Measurements from ENCODE around the gene PTPRE. TPM values are rescaled to one million over a fixed set of nuclear protein-coding genes. Genes with fewer than 3 reads are reported as not detected.

Gene PTPRE
- total RNA-seq, 3 donors from 2014 or later, result 11.8 to 42.9 (median 25.6) TPM

- Histone ChIP-seq H3K27ac (peak overlapping the region in 1 of 2 donors; percentile 19), H3K4me3 (no peak overlapping the region), H3K4me1 (peaks cover 25 to 27% of the 10 kb centered on the region in 2 donors), H3K9me3 (no peaks in the 10 kb centered on the region), H3K27me3 (no peaks in the 10 kb centered on the region), H3K36me3 (no peaks in the 10 kb centered on the region)
- intact Hi-C loops (cut with DNase I; ENCODE audit: low total_unique reads), result loop anchor here (10.0 kb wide), 1 partner anchor 156 kb away; the partner anchor contains the start of gene PTPRE
- no peak for TF ChIP-seq POLR2AphosphoS5 (IDR thresholded peaks at IDR 0.05)
- TF ChIP-seq CTCF (IDR thresholded peaks at IDR 0.05), result no peak
- DNase-seq (ENCODE audit: low spot score in 2 of 2), result no peak
These were observed 153.7 kb downstream of the PTPRE start for GRCh38 chr10:128060341-128061250.

- Histone ChIP-seq H3K4me3 (no peak overlapping the region), H3K27ac (peak overlapping the region; percentile 88 to 98), H3K4me1 (peaks cover 23 to 25% of the 10 kb centered on the region in 2 donors), H3K36me3 (no peaks in the 10 kb centered on the region), H3K9me3 (no peaks in the 10 kb centered on the region), H3K27me3 (no peaks in the 10 kb centered on the region)
- intact Hi-C loops (cut with DNase I; ENCODE audit: low total_unique reads), result loop anchor here (10.0 kb wide), 1 partner anchor 157 kb away; the partner anchor contains the start of gene PTPRE
- TF ChIP-seq POLR2AphosphoS5 (IDR thresholded peaks at IDR 0.05) (no peak), CTCF (IDR thresholded peaks at IDR 0.05) (no peak), POLR2A (IDR thresholded peaks at IDR 0.05) (no peak)
- no peak for DNase-seq (ENCODE audit: low spot score in 2 of 2)
These were observed 154.7 kb downstream of the PTPRE start for GRCh38 chr10:128061306-128062300.

- peaks cover 20 to 25% of the 10 kb centered on the region in 2 donors for H3K4me1 ChIP-seq
- H3K9me3 ChIP-seq, result no peaks in the 10 kb centered on the region
- no peaks in the 10 kb centered on the region for H3K36me3 ChIP-seq
- intact Hi-C loops (cut with DNase I; ENCODE audit: low total_unique reads), result loop anchor here (10.0 kb wide), 1 partner anchor 158 kb away; the partner anchor contains the start of gene PTPRE
- no peak for DNase-seq (ENCODE audit: low spot score in 2 of 2)
- TF ChIP-seq POLR2A (IDR thresholded peaks at IDR 0.05) (no peak), POLR2AphosphoS5 (IDR thresholded peaks at IDR 0.05) (no peak), CTCF (IDR thresholded peaks at IDR 0.05) (no peak)
- peak overlapping the region in 1 of 3 donors; percentile 5 for H3K4me3 ChIP-seq
- no peaks in the 10 kb centered on the region for H3K27me3 ChIP-seq
- peak overlapping the region; percentile 88 to 98 for H3K27ac ChIP-seq
These were observed 155.5 kb downstream of the PTPRE start for GRCh38 chr10:128062331-128062880.

- Histone ChIP-seq H3K27me3 (no peaks in the 10 kb centered on the region), H3K4me1 (peaks cover 19 to 25% of the 10 kb centered on the region in 2 donors), H3K9me3 (no peaks in the 10 kb centered on the region), H3K36me3 (no peaks in the 10 kb centered on the region), H3K27ac (peak overlapping the region; percentile 88 to 98), H3K4me3 (peak overlapping the region in 1 of 3 donors; percentile 5)
- no peak for TF ChIP-seq POLR2A (IDR thresholded peaks at IDR 0.05)
- TF ChIP-seq POLR2AphosphoS5 (IDR thresholded peaks at IDR 0.05), result no peak
- no peak for TF ChIP-seq CTCF (IDR thresholded peaks at IDR 0.05)
- no peak for DNase-seq (ENCODE audit: low spot score in 2 of 2)
- intact Hi-C loops (cut with DNase I; ENCODE audit: low total_unique reads), result loop anchor here (10.0 kb wide), 1 partner anchor 158 kb away; the partner anchor contains the start of gene PTPRE
These were observed 156.1 kb downstream of the PTPRE start for GRCh38 chr10:128062881-128063563.

Measured in breast epithelium (tissue), 4 donors.